Uterus (tissue), 2 donors: ENCODE data around the gene PDPK1.

Experiments used
- CTCF ChIP-seq, 4 experiments: fragments of 200-600 bp in 2 of 4; fragments of 450-650 bp in 2 of 4; sonication (generic) in 2 of 4; IDR thresholded peaks; one replicate each; pipeline ENCODE4 v1.5.1; 2016 to 2019; ENCODE audit warnings: antibody characterized with exemption in 4 of 4, mild to moderate bottlenecking in 2 of 4, moderate library complexity in 1 of 4
- POLR2A ChIP-seq, 2 donors: fragments of 450-650 bp; IDR thresholded peaks; one replicate each; pipeline ENCODE4 v1.6.1; 2016; ENCODE audit warnings: antibody characterized with exemption in 2 of 2, mild to moderate bottlenecking in 1 of 2, moderate library complexity in 1 of 2

GRCh38 chr16:2529061-2529931 is 8.5 kb upstream of the PDPK1 start:
- TF ChIP-seq CTCF (IDR thresholded peaks at IDR 0.05) (no peak), POLR2A (IDR thresholded peaks at IDR 0.05) (no peak)
